HG03060 (cell line): ENCODE measurements around the gene MIEF1.

Experiments used
- ATAC-seq: cut with Tn5 transposase; IDR thresholded peaks from one replicate; pipeline ENCODE4 v1.9.1; 2021; ENCODE audit warnings: low read depth, moderate number of reproducible peaks; ENCODE audit not compliant: unreplicated experiment

MIEF1 gene

DNA sequence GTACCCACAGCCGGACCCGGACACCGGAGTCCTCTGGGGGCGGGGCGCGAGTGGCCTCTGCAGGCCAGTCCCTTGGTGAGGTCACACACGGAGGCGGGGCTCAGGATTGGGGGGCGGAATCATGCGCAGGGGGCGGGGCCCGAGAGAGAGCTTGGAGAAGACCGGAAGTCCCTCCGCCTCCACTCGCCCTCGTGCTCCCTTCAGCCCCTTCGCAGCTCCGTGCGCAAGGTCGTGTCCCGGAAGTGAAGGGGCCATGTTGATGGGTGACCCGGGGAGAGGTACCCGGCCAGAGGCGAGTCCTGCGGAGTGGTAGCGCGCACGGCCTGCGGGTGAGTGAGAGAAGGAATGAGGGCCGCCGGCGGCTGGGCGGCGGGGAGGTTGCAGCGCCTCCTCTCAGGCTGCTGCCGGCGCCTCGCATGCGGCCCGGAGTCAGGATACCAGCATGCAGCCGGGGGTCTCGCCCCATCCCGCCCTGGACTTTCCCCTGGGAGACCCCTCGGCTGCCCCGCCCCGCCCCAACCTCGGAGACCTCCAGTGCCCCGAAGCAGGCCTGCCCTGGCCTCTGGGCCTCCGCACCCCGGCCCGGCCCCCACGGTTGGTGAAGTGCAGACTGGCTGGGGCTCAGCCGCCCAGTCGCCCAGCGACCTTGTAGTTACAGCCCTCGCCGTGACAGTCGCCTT, at the start of gene MIEF1:
TSS of gene MIEF1 (plus strand) at position 182 of the 680 bp plus-strand sequence. CDS start 9,005 bp downstream, outside the sequence.
- ATAC-seq: peak; percentile 46

DNA sequence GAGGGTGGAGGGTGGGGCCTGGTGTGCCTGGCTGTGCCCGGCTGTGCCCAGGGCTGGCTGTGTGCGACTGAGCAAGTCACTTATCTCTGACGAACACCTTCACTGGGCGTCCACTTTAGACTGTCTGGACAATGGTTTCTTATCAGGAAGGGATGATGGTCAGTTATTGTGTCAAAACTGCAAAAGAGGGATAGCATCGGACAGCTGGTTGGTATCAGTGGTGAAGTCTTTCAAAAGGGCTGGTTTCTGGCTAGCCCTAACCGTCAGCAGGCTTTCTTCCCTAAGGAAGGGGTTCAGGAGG, 49.4 kb upstream of the MIEF1 start:
- ATAC-seq: no peak

GRCh38 chr22:39453765-39454378, 48.2 kb upstream of the MIEF1 start:
- no peak for ATAC-seq

- ATAC-seq: no peak
These were observed 47.7 kb upstream of the MIEF1 start for GRCh38 chr22:39454385-39454871.

GRCh38 chr22:39456522-39457197, 45.4 kb upstream of the MIEF1 start, which contains the start of gene MGAT3:
Gene MGAT3 (plus strand): TSS chr22:39457012. CDS start chr22:39487348, 30,336 bp downstream.
- ATAC-seq: no peak

DNA sequence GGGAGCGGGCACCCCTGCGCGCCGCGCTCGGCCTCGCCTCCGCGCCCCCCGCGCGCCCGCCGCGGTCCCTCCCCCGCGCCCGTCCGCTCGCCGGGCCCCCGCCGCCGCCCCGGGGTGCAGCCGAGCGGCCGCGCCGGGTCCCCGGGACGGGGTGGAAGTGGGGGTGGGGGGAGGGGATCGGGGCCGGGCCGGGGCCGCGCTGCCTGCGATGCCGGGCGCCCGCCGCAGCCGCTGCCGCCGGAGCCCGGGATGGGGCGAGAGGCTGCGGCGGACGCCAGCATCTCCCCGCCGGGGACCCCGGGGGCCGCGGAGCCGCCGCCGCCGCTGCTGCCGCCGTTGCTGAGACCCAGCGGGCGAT, 44.9 kb upstream of the MIEF1 start:
- no peak for ATAC-seq

GRCh38 chr22:39457556-39458443, 44.3 kb upstream of the MIEF1 start:
- ATAC-seq: no peak

- ATAC-seq: no peak
These were observed 43.5 kb upstream of the MIEF1 start for GRCh38 chr22:39458444-39459083.

DNA sequence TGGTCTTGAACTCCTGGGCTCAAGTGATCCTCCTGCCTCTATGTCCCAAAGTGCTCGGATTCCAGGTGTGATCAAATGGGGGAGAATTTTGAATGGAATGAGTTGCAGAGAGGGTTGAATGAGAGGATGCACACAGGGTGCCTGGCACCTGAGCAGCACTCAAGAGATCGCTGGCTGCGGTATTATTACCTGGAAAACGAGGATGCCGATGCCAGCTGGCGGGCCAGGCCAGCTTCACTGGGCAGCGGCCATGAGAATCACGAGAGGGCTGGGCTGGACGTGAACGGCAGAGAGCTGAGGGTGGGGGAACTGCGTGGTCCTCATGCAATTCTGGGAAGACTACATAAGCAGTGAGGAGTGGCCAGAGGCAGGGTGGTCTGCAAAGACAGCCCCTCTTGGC, 42.4 kb upstream of the MIEF1 start:
- no peak for ATAC-seq

GRCh38 chr22:39462443-39463221, 39.5 kb upstream of the MIEF1 start:
- no peak for ATAC-seq

DNA sequence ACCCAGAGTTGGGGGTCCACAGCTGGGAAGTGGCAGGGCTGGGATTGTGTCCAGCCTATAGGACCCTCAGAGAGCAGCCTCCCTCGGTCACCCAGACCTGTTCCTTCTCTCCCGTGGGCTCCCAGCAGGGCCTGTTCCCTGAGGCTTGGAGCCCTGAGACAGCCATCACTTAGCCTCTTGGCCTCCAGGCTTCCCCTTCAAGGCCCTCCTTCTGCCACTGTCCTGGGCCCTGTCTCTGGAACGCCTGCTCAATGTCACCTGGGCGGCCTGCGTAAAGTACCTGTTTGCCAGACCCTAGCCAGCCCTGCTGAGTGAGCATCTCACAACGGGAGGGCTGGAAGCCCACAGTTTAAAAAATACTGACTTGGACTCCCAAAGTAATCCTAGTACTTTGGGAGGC, 38.8 kb upstream of the MIEF1 start:
- no peak for ATAC-seq

DNA sequence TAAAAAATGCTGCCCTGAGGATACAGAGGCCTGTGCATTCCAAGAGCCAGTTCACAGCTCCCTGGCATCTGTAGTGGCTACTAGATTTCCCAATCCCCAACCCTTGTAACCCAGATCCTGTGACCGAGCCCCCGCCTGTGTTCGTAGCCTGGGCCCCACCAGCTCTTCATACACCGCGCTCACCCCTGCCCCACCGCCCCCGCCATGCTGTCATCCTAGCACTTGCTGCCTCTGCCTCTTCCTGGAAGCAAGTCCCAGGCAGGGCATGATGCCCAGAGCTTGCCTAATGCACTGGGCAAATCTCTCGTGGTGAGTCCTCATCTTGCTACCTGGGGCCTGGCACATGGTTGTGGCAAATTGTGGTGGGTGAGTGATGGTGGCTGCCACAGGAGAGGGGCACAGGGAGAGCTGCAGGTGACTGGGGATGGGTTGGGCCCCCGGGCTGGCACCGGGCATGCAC, 38.1 kb upstream of the MIEF1 start:
- no peak for ATAC-seq

DNA sequence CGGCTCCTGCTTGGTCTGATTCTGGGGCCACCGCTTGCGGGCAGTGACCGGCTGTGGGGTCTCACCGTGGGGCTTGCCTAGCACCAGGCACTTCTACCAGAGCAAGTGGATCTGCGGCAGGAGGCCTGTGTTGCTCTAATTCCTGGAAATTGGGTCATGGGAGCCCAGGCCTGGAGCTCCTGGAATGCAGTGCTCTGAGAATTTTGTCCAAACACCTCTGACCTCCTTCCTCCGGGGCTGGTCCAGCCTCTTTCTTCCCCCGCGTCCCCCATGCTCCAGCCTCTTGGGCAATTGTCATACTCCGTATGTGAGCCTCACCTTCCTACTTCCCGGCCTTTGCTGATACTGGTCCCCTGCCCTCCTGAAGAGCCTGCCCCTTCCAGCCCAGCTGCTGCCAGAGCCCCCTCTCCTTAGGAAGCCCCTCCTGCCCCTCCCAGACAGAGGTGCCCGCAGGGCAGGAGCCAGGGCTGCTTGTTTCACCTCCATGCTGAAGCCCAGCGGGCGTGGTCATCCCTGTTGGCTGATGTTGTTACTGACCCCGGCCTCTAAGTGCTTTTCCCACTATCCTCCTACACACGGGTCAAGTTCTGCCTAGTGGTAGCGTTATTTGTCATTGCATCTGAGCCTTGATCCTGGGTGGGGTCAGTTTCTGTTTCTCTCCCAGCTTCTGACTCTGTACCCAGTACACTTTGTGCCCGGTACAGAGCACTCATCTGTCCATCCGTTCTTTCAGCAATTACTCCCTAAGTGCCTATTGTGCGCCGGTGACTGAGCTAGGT, 35.7 kb upstream of the MIEF1 start:
- no peak for ATAC-seq

DNA sequence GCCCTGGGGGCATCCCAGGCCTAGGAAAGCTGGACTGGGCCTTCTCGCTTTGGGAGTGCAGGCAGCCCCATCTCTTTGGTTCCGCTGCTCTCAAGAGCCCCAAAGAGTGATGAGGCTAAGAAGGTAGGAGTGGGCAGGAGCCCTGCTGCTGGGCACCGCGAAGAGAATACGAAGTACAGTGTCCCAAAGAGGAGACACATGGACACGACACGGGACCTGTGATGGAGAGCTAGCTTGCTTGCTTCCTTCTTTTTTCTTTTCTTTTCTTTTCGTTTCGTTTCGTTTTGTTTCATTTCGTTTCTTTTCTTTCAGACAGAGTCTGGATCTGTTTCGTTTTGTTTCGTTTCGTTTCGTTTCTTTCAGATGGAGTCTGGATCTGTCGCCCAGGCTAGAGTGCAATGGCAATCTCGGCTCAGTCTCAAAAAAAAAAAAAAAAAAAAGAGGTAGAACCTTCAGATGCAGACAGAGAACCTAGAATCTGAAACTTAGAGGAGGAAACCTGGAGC, 34.6 kb upstream of the MIEF1 start:
- ATAC-seq: no peak

- ATAC-seq: no peak
These were observed 33.4 kb upstream of the MIEF1 start for GRCh38 chr22:39468487-39469325.

- no peak for ATAC-seq
These were observed 32.8 kb upstream of the MIEF1 start for GRCh38 chr22:39469326-39469680.

- ATAC-seq: no peak
These were observed 32.2 kb upstream of the MIEF1 start for GRCh38 chr22:39469681-39470450.
